HepG2 (cell line): Measurements from ENCODE around the gene FBXO9. TPM values are rescaled to one million over a fixed set of nuclear protein-coding genes. Genes with fewer than 3 reads are reported as not detected.

Experiments used
- ATF7-NPFF ChIP-seq: sonication (generic); formaldehyde crosslinking; IDR thresholded peaks from 2 replicates; pipeline ENCODE4 v1.8.1; 2023; ENCODE audit warnings: mild to moderate bottlenecking, low read depth, missing genetic modification reagents, moderate library complexity
- CREB1 ChIP-seq, 2 experiments: fragments of 450-650 bp in 1 of 2; IDR thresholded peaks; 2 replicates each; pipeline ENCODE4 v1.6.1; 2016 to 2017; ENCODE audit warnings: control low read depth in 1 of 2, mild to moderate bottlenecking in 1 of 2, missing compliant biosample characterization in 1 of 2, missing genetic modification characterization in 1 of 2
- DMAP1 ChIP-seq: IDR thresholded peaks from 2 replicates; pipeline ENCODE4 v1.6.1; 2016
- DPF2 ChIP-seq: sonication (generic); formaldehyde crosslinking; IDR thresholded peaks from 2 replicates; pipeline ENCODE4 v1.4.0; 2020; ENCODE audit warnings: mild to moderate bottlenecking, low read depth, missing genetic modification reagents, borderline replicate concordance
- GATA4 ChIP-seq: sonication (generic); IDR thresholded peaks from 2 replicates; pipeline ENCODE4 v1.6.1; 2016; ENCODE audit warnings: antibody characterized with exemption, low read depth, borderline replicate concordance
- KLF15 ChIP-seq: sonication (generic); formaldehyde crosslinking; IDR thresholded peaks from 2 replicates; pipeline ENCODE4 v1.8.1; 2023; ENCODE audit warnings: borderline replicate concordance, mild to moderate bottlenecking, inconsistent platforms, missing genetic modification reagents, mixed read lengths
- MED1 ChIP-seq: sonication (generic); formaldehyde crosslinking; IDR thresholded peaks from 2 replicates; pipeline ENCODE4 v1.4.0; 2020; ENCODE audit warnings: missing genetic modification reagents
- RBAK ChIP-seq: sonication (generic); formaldehyde crosslinking; IDR thresholded peaks from 2 replicates; pipeline ENCODE4 v1.5.1; 2020; ENCODE audit warnings: mild to moderate bottlenecking, missing genetic modification reagents
- SNAPC4 ChIP-seq: sonication (generic); formaldehyde crosslinking; IDR thresholded peaks from 2 replicates; pipeline ENCODE4 v1.4.0; 2020; ENCODE audit warnings: mild to moderate bottlenecking, missing genetic modification reagents
- SP140L ChIP-seq: sonication (generic); formaldehyde crosslinking; IDR thresholded peaks from 2 replicates; pipeline ENCODE4 v1.4.0; 2020; ENCODE audit warnings: missing genetic modification reagents, borderline replicate concordance
- ZBTB42 ChIP-seq: sonication (generic); formaldehyde crosslinking; IDR thresholded peaks from 2 replicates; pipeline ENCODE4 v1.5.0; 2020; ENCODE audit warnings: mild to moderate bottlenecking, missing genetic modification reagents
- ZFP90 ChIP-seq: sonication (generic); formaldehyde crosslinking; IDR thresholded peaks from 2 replicates; pipeline ENCODE4 v1.8.0; 2022; ENCODE audit warnings: missing genetic modification reagents, mild to moderate bottlenecking, inconsistent platforms, borderline replicate concordance
- ZNF318 ChIP-seq: sonication (generic); formaldehyde crosslinking; IDR thresholded peaks from 2 replicates; pipeline ENCODE4 v1.4.0; 2020; ENCODE audit warnings: mild to moderate bottlenecking, missing genetic modification reagents
- ZNF331 ChIP-seq: sonication (generic); formaldehyde crosslinking; IDR thresholded peaks from 2 replicates; pipeline ENCODE4 v1.4.0; 2020; ENCODE audit warnings: missing genetic modification reagents
- ZNF790 ChIP-seq: sonication (generic); formaldehyde crosslinking; IDR thresholded peaks from 2 replicates; pipeline ENCODE4 v1.8.0; 2022; ENCODE audit warnings: missing genetic modification reagents, mild to moderate bottlenecking, borderline replicate concordance
- ZNF841 ChIP-seq: sonication (generic); formaldehyde crosslinking; IDR thresholded peaks from 2 replicates; pipeline ENCODE4 v1.8.1; 2023; ENCODE audit warnings: missing genetic modification reagents, borderline replicate concordance
- polyA plus RNA-seq, 8 experiments: library from polyadenylated mRNA; depleted of rRNA in 3 of 8; stranded (reverse) in 7 of 8; unstranded in 1 of 8; fragments of >200 nt; fragmentation: Illumina TruSeq in 4 of 8; extraction: Trizol in 4 of 8; gene quantifications; 2 replicates each; pipeline versions ENCODE4 v1.2.1 to v1.2.3, GENCODE V29; 2011 to 2016; ENCODE audit warnings: low read depth in 4 of 8, missing spikeins in 1 of 8, mixed read lengths in 1 of 8; ENCODE audit not compliant: insufficient read depth in 1 of 8
- total RNA-seq, 5 experiments: library from RNA; depleted of rRNA; stranded (reverse); fragments of >200 nt; fragmentation: Illumina TruSeq; extraction: Trizol; gene quantifications; 2 replicates each; pipeline ENCODE4 v1.2.3, GENCODE V29; 2016; ENCODE audit warnings: low read depth in 1 of 5

The FBXO9 gene
- total and polyA plus RNA-seq, 2 of the 13 experiments (the other 11 are each of a cell fraction or from before 2014, with no cell fraction given) = 64.3 to 98.4 TPM

DNA sequence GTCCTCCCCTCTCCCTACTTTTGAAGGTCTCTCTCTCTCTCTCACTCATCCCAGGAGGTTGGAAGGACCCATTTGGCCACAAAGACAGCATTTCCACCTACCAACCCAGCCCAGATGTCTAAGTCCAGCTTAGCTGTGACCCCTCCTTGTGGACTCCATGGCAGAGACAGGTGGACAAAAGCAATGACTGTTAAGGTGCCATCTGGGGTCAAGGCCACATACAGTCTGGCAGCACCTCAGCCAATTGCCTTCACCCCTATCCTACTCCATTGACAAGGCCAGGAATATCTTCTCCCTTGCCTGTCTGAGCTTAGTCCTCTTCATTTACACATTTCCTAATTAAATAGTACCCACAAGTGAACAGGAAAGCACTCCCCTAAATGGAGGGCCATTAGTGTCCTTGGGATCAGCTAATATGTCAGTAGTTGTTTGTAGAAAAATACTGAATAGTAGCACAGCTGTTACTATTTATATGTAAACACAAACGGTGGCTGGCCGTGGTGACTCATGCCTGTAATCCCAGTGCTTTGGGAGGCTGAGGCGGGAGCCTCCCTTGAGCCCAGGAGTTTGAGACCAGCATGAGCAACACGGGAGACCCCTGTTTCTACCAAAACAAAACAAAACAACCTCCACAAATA is 54.7 kb downstream of the FBXO9 start (continued):
- 0 out of 2 replicates have a peak, but pooled peaks have one; percentile 51 for TF ChIP-seq ZFP90 (CRISPR knock-in tag)
- no peak for TF ChIP-seq GATA4
- 0 out of 2 replicates have a peak, but pooled peaks have one; percentile 66 for TF ChIP-seq ZNF331 (CRISPR knock-in tag)
- peak; percentile 64; the same call in 1 of the 2 replicates for TF ChIP-seq DPF2 (CRISPR knock-in tag)
- peak; percentile 79 for TF ChIP-seq MED1 (CRISPR knock-in tag)
- no peak for TF ChIP-seq SP140L
- TF ChIP-seq DMAP1 = peak; percentile 51; the same call in 1 of the 2 replicates
- TF ChIP-seq ZNF841 (CRISPR knock-in tag) = no peak
- 0 out of 2 replicates have a peak, but pooled peaks have one; percentile 77 for TF ChIP-seq SNAPC4 (CRISPR knock-in tag)
- 0 out of 2 replicates have a peak, but pooled peaks have one; percentile 47 for TF ChIP-seq ZNF318 (CRISPR knock-in tag)
- no peak for TF ChIP-seq ZNF790
- no peak for TF ChIP-seq KLF15 (CRISPR knock-in tag)
- TF ChIP-seq CREB1 (IDR thresholded peaks at IDR 0.05) = no peak
- peak; percentile 57; the same call in 1 of the 2 replicates for TF ChIP-seq CREB1 (CRISPR knock-in tag; IDR thresholded peaks at IDR 0.05)
- no peak for TF ChIP-seq ATF7-NPFF (CRISPR knock-in tag)
- TF ChIP-seq RBAK = no peak
- TF ChIP-seq ZBTB42 = no peak
